HL-60 (cell line): ENCODE measurements around the gene EPHA4.

ENCODE experiments used
- DNase-seq, 2 experiments: peaks; one replicate each; pipeline ENCODE4 v3.0.0-alpha.2; 2010 to 2020; ENCODE audit warnings: low read depth in 1 of 2, low spot score in 1 of 2
- H3K27ac ChIP-seq: fragments of 250-450 bp; sonication (Bioruptor Pico); replicated peaks from 2 replicates; pipeline ENCODE4 v1.5.1; 2020; ENCODE audit warnings: mild to moderate bottlenecking, moderate library complexity
- H3K27me3 ChIP-seq: fragments of 250-450 bp; sonication (Bioruptor Pico); 2 replicates; pipeline ENCODE4 v1.5.1; 2021; ENCODE audit warnings: mild to moderate bottlenecking, moderate library complexity; ENCODE audit not compliant: insufficient read depth, poor library complexity, severe bottlenecking
- H3K4me3 ChIP-seq: replicated peaks from 2 replicates; pipeline ENCODE4 v1.5.1; 2011; ENCODE audit warnings: mild to moderate bottlenecking, control low read depth, low read length; ENCODE audit not compliant: insufficient read depth
- CTCF ChIP-seq: IDR thresholded peaks from one replicate; pipeline ENCODE4 v1.5.1; 2011; ENCODE audit warnings: low read length, control low read depth, inconsistent platforms; ENCODE audit not compliant: insufficient read depth
- GABPA ChIP-seq: IDR thresholded peaks from 2 replicates; pipeline ENCODE4 v1.6.1; 2012; ENCODE audit warnings: low read depth
- POLR2AphosphoS5 ChIP-seq: IDR thresholded peaks from 2 replicates; pipeline ENCODE4 v1.6.1; 2012; ENCODE audit warnings: low read depth
- SPI1 ChIP-seq: IDR thresholded peaks from 2 replicates; pipeline ENCODE4 v1.6.1; 2012; ENCODE audit warnings: low read depth, mild to moderate bottlenecking, borderline replicate concordance
- TF ChIP-seq, protein P1 (sequence below): IDR thresholded peaks from 2 replicates; pipeline ENCODE4 v1.6.1; 2012; ENCODE audit warnings: low read depth; ENCODE audit not compliant: insufficient replicate concordance

The EPHA4 gene

DNA sequence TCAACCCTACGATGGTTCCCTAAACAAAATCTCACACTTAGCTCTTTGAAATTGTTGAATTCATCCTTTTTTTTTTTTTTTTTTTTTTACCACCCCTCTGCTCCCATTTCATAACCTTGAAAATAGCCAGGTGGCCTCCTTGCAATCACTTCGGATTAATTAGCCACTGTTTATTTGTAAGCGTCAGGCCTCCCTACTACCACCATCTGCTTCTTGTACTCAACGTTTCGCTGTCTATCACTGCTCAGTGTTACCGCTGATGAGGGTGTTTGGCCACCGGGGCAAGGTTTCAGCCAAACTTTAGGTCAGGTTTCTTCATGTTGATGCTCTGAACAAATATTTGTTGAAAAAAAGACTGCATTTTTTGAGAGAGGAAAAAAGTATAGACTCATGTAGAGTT, 183.2 kb downstream of the EPHA4 start:
- Histone ChIP-seq H3K27ac (no peak overlapping the region), H3K4me3 (no peak overlapping the region), H3K27me3 (no peaks in the 10 kb centered on the region)
- no peak for DNase-seq
- TF ChIP-seq CTCF, result no peak
- TF ChIP-seq, protein P1, sequence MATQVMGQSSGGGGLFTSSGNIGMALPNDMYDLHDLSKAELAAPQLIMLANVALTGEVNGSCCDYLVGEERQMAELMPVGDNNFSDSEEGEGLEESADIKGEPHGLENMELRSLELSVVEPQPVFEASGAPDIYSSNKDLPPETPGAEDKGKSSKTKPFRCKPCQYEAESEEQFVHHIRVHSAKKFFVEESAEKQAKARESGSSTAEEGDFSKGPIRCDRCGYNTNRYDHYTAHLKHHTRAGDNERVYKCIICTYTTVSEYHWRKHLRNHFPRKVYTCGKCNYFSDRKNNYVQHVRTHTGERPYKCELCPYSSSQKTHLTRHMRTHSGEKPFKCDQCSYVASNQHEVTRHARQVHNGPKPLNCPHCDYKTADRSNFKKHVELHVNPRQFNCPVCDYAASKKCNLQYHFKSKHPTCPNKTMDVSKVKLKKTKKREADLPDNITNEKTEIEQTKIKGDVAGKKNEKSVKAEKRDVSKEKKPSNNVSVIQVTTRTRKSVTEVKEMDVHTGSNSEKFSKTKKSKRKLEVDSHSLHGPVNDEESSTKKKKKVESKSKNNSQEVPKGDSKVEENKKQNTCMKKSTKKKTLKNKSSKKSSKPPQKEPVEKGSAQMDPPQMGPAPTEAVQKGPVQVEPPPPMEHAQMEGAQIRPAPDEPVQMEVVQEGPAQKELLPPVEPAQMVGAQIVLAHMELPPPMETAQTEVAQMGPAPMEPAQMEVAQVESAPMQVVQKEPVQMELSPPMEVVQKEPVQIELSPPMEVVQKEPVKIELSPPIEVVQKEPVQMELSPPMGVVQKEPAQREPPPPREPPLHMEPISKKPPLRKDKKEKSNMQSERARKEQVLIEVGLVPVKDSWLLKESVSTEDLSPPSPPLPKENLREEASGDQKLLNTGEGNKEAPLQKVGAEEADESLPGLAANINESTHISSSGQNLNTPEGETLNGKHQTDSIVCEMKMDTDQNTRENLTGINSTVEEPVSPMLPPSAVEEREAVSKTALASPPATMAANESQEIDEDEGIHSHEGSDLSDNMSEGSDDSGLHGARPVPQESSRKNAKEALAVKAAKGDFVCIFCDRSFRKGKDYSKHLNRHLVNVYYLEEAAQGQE, result no peak
- no peak for TF ChIP-seq SPI1
- TF ChIP-seq POLR2AphosphoS5, result no peak
- TF ChIP-seq GABPA, result no peak

DNA sequence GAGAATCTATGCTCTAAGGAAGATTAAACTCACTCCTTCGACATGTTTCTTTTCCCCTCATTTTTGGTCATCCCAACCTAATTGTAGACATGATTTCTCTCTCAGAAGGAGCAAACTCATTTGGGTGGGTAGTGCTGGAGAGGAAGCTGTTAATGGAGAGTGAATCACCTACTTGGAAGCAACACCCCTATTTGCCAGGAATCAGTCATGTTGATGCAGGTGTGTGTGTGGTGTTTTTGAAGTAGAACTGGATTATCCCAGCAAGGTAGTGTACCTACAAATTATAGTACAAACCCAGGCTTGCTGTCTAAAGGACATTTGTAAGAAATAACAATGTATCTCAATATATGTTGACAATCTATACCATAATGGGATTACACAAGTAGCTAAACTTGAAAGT, 186.4 kb downstream of the EPHA4 start:
- no peak overlapping the region for H3K27ac ChIP-seq
- DNase-seq, result no peak
- H3K4me3 ChIP-seq, result no peak overlapping the region
- H3K27me3 ChIP-seq, result no peaks in the 10 kb centered on the region
- TF ChIP-seq POLR2AphosphoS5, result no peak
- TF ChIP-seq, protein P1, result no peak
- no peak for TF ChIP-seq CTCF
- TF ChIP-seq GABPA, result no peak
- no peak for TF ChIP-seq SPI1

DNA sequence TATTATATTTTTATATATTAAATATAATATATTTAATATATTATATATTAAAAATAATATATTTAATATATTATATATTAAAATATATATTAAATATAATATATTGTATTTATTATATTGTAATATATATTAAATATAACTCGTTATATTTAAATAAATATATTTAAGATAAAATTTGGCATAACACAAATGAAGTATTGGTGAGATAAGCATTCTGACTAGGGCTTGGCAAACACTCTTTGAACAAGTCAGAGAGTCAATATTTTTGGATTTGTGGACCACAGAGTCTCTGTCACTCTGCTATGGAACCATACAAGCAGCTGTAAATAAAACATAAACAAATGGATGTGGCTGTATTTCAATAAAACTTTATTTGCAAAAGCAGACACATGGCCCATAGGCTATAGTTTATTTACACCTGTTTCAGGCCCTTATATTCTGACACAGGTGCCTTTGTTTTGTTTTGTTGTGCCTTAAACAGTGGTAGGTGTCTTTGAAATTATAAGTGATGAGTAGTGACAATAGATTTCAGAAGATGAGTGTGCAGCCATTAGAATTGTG, 190.1 kb downstream of the EPHA4 start:
- TF ChIP-seq, protein P1, result no peak
- TF ChIP-seq CTCF (no peak), POLR2AphosphoS5 (no peak), SPI1 (no peak)
- no peak overlapping the region for H3K4me3 ChIP-seq
- no peak for DNase-seq
- no peak overlapping the region for H3K27ac ChIP-seq
- no peaks in the 10 kb centered on the region for H3K27me3 ChIP-seq
